GM12865 (cell line): Measurements from ENCODE around the gene TRPV5.

Experiments
- DNase-seq: peaks from one replicate; pipeline ENCODE4 v3.0.0; 2010; ENCODE audit warnings: low read depth
- H3K4me3 ChIP-seq: 2 replicates; pipeline ENCODE4 v1.5.1; 2011; ENCODE audit warnings: mild to moderate bottlenecking, low read depth, low read length, control low read depth
- CTCF ChIP-seq: IDR thresholded peaks from 2 replicates; pipeline ENCODE4 v1.5.1; 2011; ENCODE audit warnings: low read length, control low read depth, low read depth, inconsistent platforms; ENCODE audit not compliant: insufficient read depth; ENCODE audit errors: missing control alignments

Gene TRPV5

GRCh38 chr7:142885311-142886230, 48.0 kb downstream of the TRPV5 start, which contains the start of gene TRPV6:
TRPV6 (minus strand) TSS chr7:142885745.
- no peak for TF ChIP-seq CTCF
- no peak for DNase-seq
- no peak within 1 kb of the TSS for H3K4me3 ChIP-seq

GRCh38 chr7:142884286-142884640, 49.3 kb downstream of the TRPV5 start:
- TF ChIP-seq CTCF: no peak
- DNase-seq: peak; percentile 28
- no peak overlapping the region for H3K4me3 ChIP-seq

GRCh38 chr7:142883571-142884285, 49.8 kb downstream of the TRPV5 start:
- TF ChIP-seq CTCF: no peak
- no peak for DNase-seq
- no peak overlapping the region for H3K4me3 ChIP-seq

- DNase-seq: no peak
- no peak overlapping the region for H3K4me3 ChIP-seq
- TF ChIP-seq CTCF: no peak
These were observed 50.4 kb downstream of the TRPV5 start for GRCh38 chr7:142883145-142883544.

GRCh38 chr7:142882338-142882678, 51.2 kb downstream of the TRPV5 start:
- no peak for TF ChIP-seq CTCF
- DNase-seq: no peak
- H3K4me3 ChIP-seq: no peak overlapping the region

- H3K4me3 ChIP-seq: no peak overlapping the region
- no peak for TF ChIP-seq CTCF
- peak; percentile 47 for DNase-seq
These were observed 51.8 kb downstream of the TRPV5 start for GRCh38 chr7:142881586-142882337.
